GM23248 (cell line): ENCODE data around the gene GLI1.

Experiments used
- EZH2 ChIP-seq: fragments of 200-600 bp; sonication (generic); IDR thresholded peaks from 2 replicates; pipeline ENCODE4 v1.6.1; 2018; ENCODE audit warnings: antibody characterized with exemption, mild to moderate bottlenecking; ENCODE audit not compliant: insufficient read depth, poor library complexity, severe bottlenecking
- EZH2phosphoT487 ChIP-seq: fragments of 200-600 bp; sonication (generic); IDR thresholded peaks from 2 replicates; pipeline ENCODE4 v1.6.1; 2018; ENCODE audit warnings: antibody characterized with exemption, moderate library complexity, mild to moderate bottlenecking, low read depth; ENCODE audit not compliant: insufficient read depth

DNA sequence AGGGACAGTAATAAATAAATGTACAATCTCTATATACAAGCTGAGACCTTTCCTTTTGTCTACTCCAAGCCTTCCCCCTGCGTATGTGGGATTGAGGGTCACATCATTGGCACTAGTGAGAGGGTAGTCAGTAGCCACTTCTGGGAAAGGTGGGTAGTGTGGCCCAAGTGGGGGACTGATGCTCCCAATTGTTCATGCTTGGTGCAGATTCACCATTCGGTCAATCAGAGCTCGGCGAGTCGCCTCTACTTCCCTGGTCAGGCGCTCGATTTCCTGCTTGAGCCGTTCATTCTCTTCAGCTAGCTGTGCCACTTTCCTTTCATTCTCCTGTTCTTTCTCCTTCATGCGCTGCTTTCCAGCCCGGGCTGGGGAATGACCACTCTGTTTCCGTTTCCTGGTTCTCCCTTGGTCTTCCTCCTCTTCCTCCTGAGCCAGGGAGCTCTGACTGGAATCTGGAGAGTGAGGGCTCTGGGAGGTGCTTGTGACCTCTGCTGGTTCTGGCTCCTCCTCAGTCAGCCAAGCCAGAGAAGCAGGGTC is 57.1 kb downstream of the GLI1 start:
- no peak for TF ChIP-seq EZH2phosphoT487
- TF ChIP-seq EZH2 = no peak
